COLO668 (cell line): ENCODE data around the gene IL1RAP.
"Not testable (repeated sequence)": the region's sequence is repeated elsewhere in the genome, so short reads cannot be mapped to it uniquely, and the experiment has no call there.

Experiments used
- DNase-seq: peaks from one replicate; lab custom pipeline; 2025; ENCODE audit not compliant: unreplicated experiment; lab: John Stamatoyannopoulos, UW

The IL1RAP gene

GRCh38 chr3:190505381-190506003, 8.4 kb upstream of the IL1RAP start:
- DNase-seq = no peak

GRCh38 chr3:190506271-190506670, 7.6 kb upstream of the IL1RAP start:
- no peak for DNase-seq

GRCh38 chr3:190512666-190513065, 1.2 kb upstream of the IL1RAP start:
- no peak for DNase-seq

- DNase-seq = peak; percentile 11
These were observed 698 bp downstream of the IL1RAP start for GRCh38 chr3:190514413-190515153.

GRCh38 chr3:190516416-190516815, 2.5 kb downstream of the IL1RAP start:
- no peak for DNase-seq

- DNase-seq = no peak
These were observed 3.8 kb downstream of the IL1RAP start for GRCh38 chr3:190517687-190518086.

- not testable (repeated sequence) for DNase-seq
These were observed 4.6 kb downstream of the IL1RAP start for GRCh38 chr3:190518531-190518930.

GRCh38 chr3:190519886-190520285, 6.0 kb downstream of the IL1RAP start:
- DNase-seq = no peak

GRCh38 chr3:190521998-190522397, 8.1 kb downstream of the IL1RAP start:
- DNase-seq = no peak

GRCh38 chr3:190522621-190523222, 8.8 kb downstream of the IL1RAP start:
- no peak for DNase-seq

GRCh38 chr3:190524942-190525341, 11.1 kb downstream of the IL1RAP start:
- DNase-seq = no peak

- DNase-seq = no peak
These were observed 11.7 kb downstream of the IL1RAP start for GRCh38 chr3:190525634-190526033.

GRCh38 chr3:190526787-190527762, 13.2 kb downstream of the IL1RAP start:
- no peak for DNase-seq

- no peak for DNase-seq
These were observed 14.8 kb downstream of the IL1RAP start for GRCh38 chr3:190528706-190529105.

- no peak for DNase-seq
These were observed 17.5 kb downstream of the IL1RAP start for GRCh38 chr3:190531406-190531805.

GRCh38 chr3:190532731-190533203, 18.9 kb downstream of the IL1RAP start:
- no peak for DNase-seq

GRCh38 chr3:190533511-190534281, 19.8 kb downstream of the IL1RAP start:
- DNase-seq = no peak

GRCh38 chr3:190534386-190534785, 20.5 kb downstream of the IL1RAP start:
- DNase-seq = no peak

GRCh38 chr3:190534986-190535385, 21.1 kb downstream of the IL1RAP start:
- no peak for DNase-seq

- no peak for DNase-seq
These were observed 23.3 kb downstream of the IL1RAP start for GRCh38 chr3:190537146-190537545.
